Neural progenitor cell (in vitro differentiated cells): ENCODE results near the gene DDAH1. TPM values are rescaled to one million over a fixed set of nuclear protein-coding genes. Genes with fewer than 3 reads are reported as not detected.

Experiments used
- DNase-seq: peaks from one replicate; pipeline ENCODE4 v3.0.0-alpha.2; 2016; ENCODE audit warnings: low spot score
- H2AFZ ChIP-seq: fragments of 200-600 bp; sonication (generic); replicated peaks from 2 replicates; pipeline ENCODE4 v1.6.1; 2016; ENCODE audit warnings: antibody characterized with exemption
- H3F3A ChIP-seq: fragments of 200-600 bp; sonication (generic); 2 replicates; pipeline ENCODE4 v1.6.1; 2016; ENCODE audit warnings: antibody characterized with exemption, low read depth
- H3K27ac ChIP-seq: fragments of 200-600 bp; sonication (generic); 2 replicates; pipeline ENCODE4 v1.5.1; 2016; ENCODE audit warnings: mild to moderate bottlenecking
- H3K27me3 ChIP-seq: fragments of 200-600 bp; sonication (generic); 2 replicates; pipeline ENCODE4 v1.6.1; 2016; ENCODE audit warnings: mild to moderate bottlenecking, moderate library complexity
- H3K36me3 ChIP-seq: fragments of 200-600 bp; sonication (generic); 2 replicates; pipeline ENCODE4 v1.5.1; 2016
- H3K4me1 ChIP-seq: fragments of 200-600 bp; sonication (generic); 2 replicates; pipeline ENCODE4 v1.6.1; 2016; ENCODE audit warnings: mixed run types
- H3K4me2 ChIP-seq: fragments of 200-600 bp; sonication (generic); 2 replicates; pipeline ENCODE4 v1.6.1; 2016
- H3K4me3 ChIP-seq: fragments of 200-600 bp; sonication (generic); 2 replicates; pipeline ENCODE4 v1.5.1; 2016
- H3K79me2 ChIP-seq: fragments of 200-600 bp; sonication (generic); 2 replicates; pipeline ENCODE4 v1.6.1; 2016; ENCODE audit warnings: low read depth
- H3K9ac ChIP-seq: fragments of 200-600 bp; sonication (generic); 2 replicates; pipeline ENCODE4 v1.6.1; 2016
- H3K9me3 ChIP-seq: fragments of 200-600 bp; sonication (generic); 2 replicates; pipeline ENCODE4 v1.5.1; 2016; ENCODE audit warnings: low read depth
- H4K20me1 ChIP-seq: fragments of 200-600 bp; sonication (generic); 2 replicates; pipeline ENCODE4 v1.6.1; 2016; ENCODE audit warnings: low read depth
- H3K27ac Mint-ChIP-seq: 3 replicates; pipeline ENCODE4 v1.8.0; 2021; ENCODE audit warnings: mixed read lengths
- H3K27me3 Mint-ChIP-seq: 2 replicates; pipeline ENCODE4 v1.8.0; 2022; ENCODE audit warnings: low read depth, mild to moderate bottlenecking, inconsistent platforms, moderate library complexity, mixed read lengths; ENCODE audit not compliant: insufficient read depth
- H3K36me3 Mint-ChIP-seq: 3 replicates; pipeline ENCODE4 v1.8.0; 2021; ENCODE audit warnings: mixed read lengths
- H3K4me1 Mint-ChIP-seq: 3 replicates; pipeline ENCODE4 v1.8.0; 2021; ENCODE audit warnings: mixed read lengths
- H3K4me3 Mint-ChIP-seq: 3 replicates; pipeline ENCODE4 v1.8.0; 2021; ENCODE audit warnings: mild to moderate bottlenecking, moderate library complexity, mixed read lengths
- H3K9me3 Mint-ChIP-seq: 3 replicates; pipeline ENCODE4 v1.8.0; 2020; ENCODE audit warnings: mixed read lengths
- CTCF ChIP-seq: fragments of 200-600 bp; sonication (generic); IDR thresholded peaks from 2 replicates; pipeline ENCODE4 v1.5.1; 2017; ENCODE audit warnings: antibody characterized with exemption, mild to moderate bottlenecking
- EZH2 ChIP-seq: fragments of 200-600 bp; sonication (generic); IDR thresholded peaks from 2 replicates; pipeline ENCODE4 v1.6.1; 2017; ENCODE audit warnings: antibody characterized with exemption, mild to moderate bottlenecking, moderate library complexity
- EZH2phosphoT487 ChIP-seq: fragments of 200-600 bp; sonication (generic); IDR thresholded peaks from 2 replicates; pipeline ENCODE4 v1.6.1; 2017; ENCODE audit warnings: antibody characterized with exemption
- total RNA-seq: library from RNA; depleted of rRNA; stranded (reverse); fragments of >200 nt; gene quantifications from 2 replicates; pipeline ENCODE4 v1.2.3, GENCODE V29; 2015; ENCODE audit warnings: low replicate concordance

DDAH1 gene
- total RNA-seq, 1 donor from 2014 or later, result 23.1 TPM

- Histone ChIP-seq H3K27ac (no peak overlapping the region), H3F3A (no peaks in the 10 kb centered on the region), H3K36me3 (no peaks in the 10 kb centered on the region), H3K9ac (no peak overlapping the region), H3K79me2 (no peaks in the 10 kb centered on the region), H3K4me3 (no peak overlapping the region), H4K20me1 (no peaks in the 10 kb centered on the region), H3K4me2 (no peak overlapping the region), H2AFZ (no peak overlapping the region), H3K9me3 (no peaks in the 10 kb centered on the region), H3K27me3 (no peaks in the 10 kb centered on the region), H3K4me1 (no peaks in the 10 kb centered on the region)
- Mint-ChIP-seq H3K4me3 (no peak overlapping the region), H3K4me1 (no peaks in the 10 kb centered on the region), H3K9me3 (no peaks in the 10 kb centered on the region), H3K27me3 (peaks cover 2% of the 10 kb centered on the region), H3K27ac (no peak overlapping the region), H3K36me3 (no peaks in the 10 kb centered on the region)
- no peak for DNase-seq
- no peak for TF ChIP-seq EZH2phosphoT487
- no peak for TF ChIP-seq CTCF
- TF ChIP-seq EZH2, result no peak
Observed at GRCh38 chr1:85300140-85300539, 164.8 kb downstream of the DDAH1 start.

- H3K4me1 ChIP-seq, result no peaks in the 10 kb centered on the region
- H3K4me2 ChIP-seq, result no peak overlapping the region
- H3K4me3 Mint-ChIP-seq, result no peak overlapping the region
- no peaks in the 10 kb centered on the region for H3K79me2 ChIP-seq
- no peaks in the 10 kb centered on the region for H3K9me3 ChIP-seq
- no peak overlapping the region for H3K4me3 ChIP-seq
- no peak overlapping the region for H2AFZ ChIP-seq
- H3K9ac ChIP-seq, result no peak overlapping the region
- H4K20me1 ChIP-seq, result no peaks in the 10 kb centered on the region
- no peaks in the 10 kb centered on the region for H3K36me3 ChIP-seq
- TF ChIP-seq CTCF (no peak), EZH2phosphoT487 (no peak), EZH2 (no peak)
- H3K27ac ChIP-seq, result no peak overlapping the region
- no peaks in the 10 kb centered on the region for H3F3A ChIP-seq
- H3K27ac Mint-ChIP-seq, result no peak overlapping the region
- no peaks in the 10 kb centered on the region for H3K27me3 ChIP-seq
- no peak for DNase-seq
- H3K9me3 Mint-ChIP-seq, result no peaks in the 10 kb centered on the region
- no peaks in the 10 kb centered on the region for H3K36me3 Mint-ChIP-seq
- no peaks in the 10 kb centered on the region for H3K4me1 Mint-ChIP-seq
- peaks cover 5% of the 10 kb centered on the region for H3K27me3 Mint-ChIP-seq
Observed at GRCh38 chr1:85297855-85298629, 166.9 kb downstream of the DDAH1 start.

- DNase-seq, result no peak
- no peak overlapping the region for H3K4me3 Mint-ChIP-seq
- H3K36me3 Mint-ChIP-seq, result no peaks in the 10 kb centered on the region
- no peaks in the 10 kb centered on the region for H3K9me3 Mint-ChIP-seq
- no peaks in the 10 kb centered on the region for H3K9me3 ChIP-seq
- peaks cover 5% of the 10 kb centered on the region for H3K27me3 Mint-ChIP-seq
- H3K4me3 ChIP-seq, result no peak overlapping the region
- H3K27me3 ChIP-seq, result no peaks in the 10 kb centered on the region
- H3K36me3 ChIP-seq, result no peaks in the 10 kb centered on the region
- no peaks in the 10 kb centered on the region for H3K4me1 ChIP-seq
- H3F3A ChIP-seq, result no peaks in the 10 kb centered on the region
- no peak overlapping the region for H3K9ac ChIP-seq
- no peaks in the 10 kb centered on the region for H3K79me2 ChIP-seq
- TF ChIP-seq EZH2 (no peak), EZH2phosphoT487 (no peak), CTCF (no peak)
- no peak overlapping the region for H3K27ac ChIP-seq
- H3K4me2 ChIP-seq, result no peak overlapping the region
- no peaks in the 10 kb centered on the region for H3K4me1 Mint-ChIP-seq
- H3K27ac Mint-ChIP-seq, result no peak overlapping the region
- H2AFZ ChIP-seq, result no peak overlapping the region
- no peaks in the 10 kb centered on the region for H4K20me1 ChIP-seq
Observed at GRCh38 chr1:85297538-85297854, 167.5 kb downstream of the DDAH1 start.
